Retina (tissue), 1 donor: Measurements from ENCODE around the gene PCGF3.
"Not testable (repeated sequence)": the region's sequence is repeated elsewhere in the genome, so short reads cannot be mapped to it uniquely, and the experiment has no call there.

Experiments used
- DNase-seq: peaks from one replicate; pipeline ENCODE4 v3.0.0-alpha.2; 2016

The PCGF3 gene

GRCh38 chr4:683982-684622, 21.5 kb upstream of the PCGF3 start:
- peak; percentile 68 for DNase-seq

GRCh38 chr4:684623-685327, 20.9 kb upstream of the PCGF3 start:
- DNase-seq: no peak

- no peak for DNase-seq
Observed at GRCh38 chr4:685679-686412, 19.8 kb upstream of the PCGF3 start.

GRCh38 chr4:686413-687040, 19.1 kb upstream of the PCGF3 start:
- DNase-seq: no peak

GRCh38 chr4:687048-687970, 18.3 kb upstream of the PCGF3 start:
- DNase-seq: no peak

GRCh38 chr4:687971-688853, 17.4 kb upstream of the PCGF3 start:
- DNase-seq: no peak

- DNase-seq: no peak
Observed at GRCh38 chr4:688854-689681, 16.6 kb upstream of the PCGF3 start, which contains the start of gene SLC49A3. TSS of gene SLC49A3 (minus strand) at chr4:689151. CDS start at chr4:689127, 24 bp downstream.

GRCh38 chr4:689723-690122, 15.9 kb upstream of the PCGF3 start:
- DNase-seq: no peak

- no peak for DNase-seq
Observed at GRCh38 chr4:692771-693554, 12.7 kb upstream of the PCGF3 start.

GRCh38 chr4:694341-694940, 11.2 kb upstream of the PCGF3 start:
- not testable (repeated sequence) for DNase-seq

- no peak for DNase-seq
Observed at GRCh38 chr4:699816-700580, 5.6 kb upstream of the PCGF3 start.

- no peak for DNase-seq
Observed at GRCh38 chr4:700587-701264, 4.9 kb upstream of the PCGF3 start.

GRCh38 chr4:702618-703048, 3.0 kb upstream of the PCGF3 start:
- DNase-seq: no peak

- DNase-seq: no peak
Observed at GRCh38 chr4:703336-704197, 2.1 kb upstream of the PCGF3 start.

- DNase-seq: no peak
Observed at GRCh38 chr4:704198-704891, 1.3 kb upstream of the PCGF3 start.

GRCh38 chr4:704971-705277, 708 bp upstream of the PCGF3 start:
- no peak for DNase-seq
